Stomach (tissue), 4 donors: ENCODE data around the gene CDRT4.

Experiments
- CTCF ChIP-seq, 7 experiments: fragments of 450-650 bp in 4 of 7; fragments of 200-600 bp in 3 of 7; sonication (generic) in 3 of 7; IDR thresholded peaks; one replicate each; pipeline ENCODE4 v1.5.1; 2016 to 2019; ENCODE audit warnings: antibody characterized with exemption in 7 of 7, control low read depth in 2 of 7, mild to moderate bottlenecking in 1 of 7
- EP300 ChIP-seq: sonication (generic); formaldehyde crosslinking; IDR thresholded peaks from one replicate; pipeline ENCODE4 v1.6.1; 2017; ENCODE audit warnings: antibody characterized with exemption
- POLR2A ChIP-seq, 4 donors: fragments of 450-650 bp; IDR thresholded peaks; one replicate each; pipeline ENCODE4 v1.6.1; 2016; ENCODE audit warnings: antibody characterized with exemption in 4 of 4, control low read depth in 2 of 4, mild to moderate bottlenecking in 1 of 4, moderate library complexity in 1 of 4
- POLR2AphosphoS5 ChIP-seq, 3 donors: sonication (generic); formaldehyde crosslinking; IDR thresholded peaks; one replicate each; pipeline ENCODE4 v1.6.1; 2016; ENCODE audit warnings: antibody characterized with exemption in 3 of 3

GRCh38 chr17:15493693-15494035, 26.2 kb upstream of the CDRT4 start:
- no peak for TF ChIP-seq CTCF (IDR thresholded peaks at IDR 0.05)
- TF ChIP-seq POLR2A (IDR thresholded peaks at IDR 0.05): no peak
- no peak for TF ChIP-seq EP300
- no peak for TF ChIP-seq POLR2AphosphoS5 (IDR thresholded peaks at IDR 0.05)
